ENCODE results near the gene FRRS1. TPM values are rescaled to one million over a fixed set of nuclear protein-coding genes. Genes with fewer than 3 reads are reported as not detected.

Gene FRRS1
- total RNA-seq, 1 donor from 2014 or later = 23.4 TPM

- H3K4me3 ChIP-seq (ENCODE audit: low read depth, low read length) = no peak overlapping the region
- TF ChIP-seq, protein P1, sequence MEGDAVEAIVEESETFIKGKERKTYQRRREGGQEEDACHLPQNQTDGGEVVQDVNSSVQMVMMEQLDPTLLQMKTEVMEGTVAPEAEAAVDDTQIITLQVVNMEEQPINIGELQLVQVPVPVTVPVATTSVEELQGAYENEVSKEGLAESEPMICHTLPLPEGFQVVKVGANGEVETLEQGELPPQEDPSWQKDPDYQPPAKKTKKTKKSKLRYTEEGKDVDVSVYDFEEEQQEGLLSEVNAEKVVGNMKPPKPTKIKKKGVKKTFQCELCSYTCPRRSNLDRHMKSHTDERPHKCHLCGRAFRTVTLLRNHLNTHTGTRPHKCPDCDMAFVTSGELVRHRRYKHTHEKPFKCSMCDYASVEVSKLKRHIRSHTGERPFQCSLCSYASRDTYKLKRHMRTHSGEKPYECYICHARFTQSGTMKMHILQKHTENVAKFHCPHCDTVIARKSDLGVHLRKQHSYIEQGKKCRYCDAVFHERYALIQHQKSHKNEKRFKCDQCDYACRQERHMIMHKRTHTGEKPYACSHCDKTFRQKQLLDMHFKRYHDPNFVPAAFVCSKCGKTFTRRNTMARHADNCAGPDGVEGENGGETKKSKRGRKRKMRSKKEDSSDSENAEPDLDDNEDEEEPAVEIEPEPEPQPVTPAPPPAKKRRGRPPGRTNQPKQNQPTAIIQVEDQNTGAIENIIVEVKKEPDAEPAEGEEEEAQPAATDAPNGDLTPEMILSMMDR (IDR thresholded peaks at IDR 0.05; ENCODE audit: insufficient read depth, low read length, severe bottlenecking) = no peak
- H3K27me3 ChIP-seq (ENCODE audit: control insufficient read depth, insufficient read depth, low read length) = no peaks in the 10 kb centered on the region
- FAIRE-seq = no peak
- H3K36me3 ChIP-seq (ENCODE audit: control insufficient read depth, insufficient read depth, low read length) = no peaks in the 10 kb centered on the region
- no peak for DNase-seq (ENCODE audit: low read depth)
Observed at GRCh38 chr1:99702221-99702620, 64.2 kb downstream of the FRRS1 start.

DNA sequence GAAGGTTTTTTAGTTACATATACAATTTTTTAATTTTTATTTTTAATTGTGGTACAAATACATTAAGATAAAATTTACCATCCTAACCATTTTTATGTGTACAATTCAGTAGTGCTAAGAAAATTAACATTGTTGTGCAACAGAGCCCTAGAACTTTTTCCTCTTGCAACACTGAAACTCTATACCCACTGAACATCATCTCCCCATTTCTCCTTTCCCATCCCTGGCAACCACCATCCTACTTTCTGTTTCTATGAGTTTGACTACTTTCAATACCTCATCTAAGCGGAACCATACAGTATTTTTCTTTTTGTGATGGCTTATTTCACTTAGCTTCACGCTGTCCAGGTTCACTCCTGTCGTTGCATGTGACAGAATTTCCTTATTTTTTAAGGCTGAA lies 66.4 kb downstream of the FRRS1 start:
- Histone ChIP-seq H3K27me3 (ENCODE audit: control insufficient read depth, insufficient read depth, low read length) (no peaks in the 10 kb centered on the region), H3K36me3 (ENCODE audit: control insufficient read depth, insufficient read depth, low read length) (no peaks in the 10 kb centered on the region), H3K4me3 (ENCODE audit: low read depth, low read length) (no peak overlapping the region)
- FAIRE-seq (no peak), DNase-seq (ENCODE audit: low read depth) (no peak)
- TF ChIP-seq, protein P1 (IDR thresholded peaks at IDR 0.05; ENCODE audit: insufficient read depth, low read length, severe bottlenecking) = no peak

- H3K27me3 ChIP-seq (ENCODE audit: control insufficient read depth, insufficient read depth, low read length) = no peaks in the 10 kb centered on the region
- H3K4me3 ChIP-seq (ENCODE audit: low read depth, low read length) = no peak overlapping the region
- no peaks in the 10 kb centered on the region for H3K36me3 ChIP-seq (ENCODE audit: control insufficient read depth, insufficient read depth, low read length)
- DNase-seq (ENCODE audit: low read depth) (no peak), FAIRE-seq (no peak)
- TF ChIP-seq, protein P1 (IDR thresholded peaks at IDR 0.05; ENCODE audit: insufficient read depth, low read length, severe bottlenecking) = no peak
Observed at GRCh38 chr1:99697580-99697979, 68.9 kb downstream of the FRRS1 start.

- FAIRE-seq (peak; percentile 82), DNase-seq (ENCODE audit: low read depth) (no peak)
- no peaks in the 10 kb centered on the region for H3K36me3 ChIP-seq (ENCODE audit: control insufficient read depth, insufficient read depth, low read length)
- TF ChIP-seq, protein P1 (IDR thresholded peaks at IDR 0.05; ENCODE audit: insufficient read depth, low read length, severe bottlenecking) = no peak
- no peaks in the 10 kb centered on the region for H3K27me3 ChIP-seq (ENCODE audit: control insufficient read depth, insufficient read depth, low read length)
- no peak overlapping the region for H3K4me3 ChIP-seq (ENCODE audit: low read depth, low read length)
Observed at GRCh38 chr1:99696616-99697015, 69.8 kb downstream of the FRRS1 start.

GRCh38 chr1:99691175-99691574 lies 75.3 kb downstream of the FRRS1 start:
- no peak overlapping the region for H3K4me3 ChIP-seq (ENCODE audit: low read depth, low read length)
- TF ChIP-seq, protein P1 (IDR thresholded peaks at IDR 0.05; ENCODE audit: insufficient read depth, low read length, severe bottlenecking) = no peak
- H3K36me3 ChIP-seq (ENCODE audit: control insufficient read depth, insufficient read depth, low read length) = peaks cover 5% of the 10 kb centered on the region
- no peaks in the 10 kb centered on the region for H3K27me3 ChIP-seq (ENCODE audit: control insufficient read depth, insufficient read depth, low read length)
- FAIRE-seq = no peak
- peak; percentile 51 for DNase-seq (ENCODE audit: low read depth)

GRCh38 chr1:99685516-99686180 lies 80.8 kb downstream of the FRRS1 start:
- Histone ChIP-seq H3K36me3 (ENCODE audit: control insufficient read depth, insufficient read depth, low read length) (peaks cover 5% of the 10 kb centered on the region), H3K27me3 (ENCODE audit: control insufficient read depth, insufficient read depth, low read length) (no peaks in the 10 kb centered on the region), H3K4me3 (ENCODE audit: low read depth, low read length) (no peak overlapping the region)
- FAIRE-seq (peak; percentile 36), DNase-seq (ENCODE audit: low read depth) (peak; percentile 76)
- TF ChIP-seq, protein P1 (IDR thresholded peaks at IDR 0.05; ENCODE audit: insufficient read depth, low read length, severe bottlenecking) = peak; percentile 80
